Right cardiac atrium (tissue), 5 donors: ENCODE data around the gene RBFOX2. TPM values are rescaled to one million over a fixed set of nuclear protein-coding genes. Genes with fewer than 3 reads are reported as not detected.

Source experiments
- ATAC-seq, 2 donors: fragments of 200-7000 bp; cut with Tn5 transposase; one replicate each; pipeline versions ENCODE4 v1.8.0 to v1.9.1; 2020; ENCODE audit warnings: moderate library complexity in 2 of 2, mild to moderate bottlenecking in 1 of 2
- DNase-seq, 3 donors: peaks; one replicate each; pipeline ENCODE4 v3.0.0-alpha.2; 2020
- H3K27ac ChIP-seq: one replicate; pipeline ENCODE4 v1.5.1; 2013; ENCODE audit warnings: mild to moderate bottlenecking, low read length, control low read depth, moderate library complexity
- H3K27me3 ChIP-seq: one replicate; pipeline ENCODE4 v1.6.1; 2013; ENCODE audit not compliant: control insufficient read depth, insufficient read depth
- H3K4me1 ChIP-seq: one replicate; pipeline ENCODE4 v1.6.1; 2013; ENCODE audit warnings: low read length; ENCODE audit not compliant: control insufficient read depth, insufficient read depth
- H3K4me3 ChIP-seq: one replicate; pipeline ENCODE4 v1.5.1; 2013; ENCODE audit warnings: low read length, control low read depth
- H3K9me3 ChIP-seq: one replicate; pipeline ENCODE4 v1.6.1; 2013; ENCODE audit warnings: low read length; ENCODE audit not compliant: control insufficient read depth
- WGBS: extraction: QIAGEN DNeasy Blood & Tissue Kit; methylation state at CpG from one replicate; pipeline ENCODE4 v1.1.7; 2013; 5-methylcytosine and 5-hydroxymethylcytosine counted together
- intact Hi-C, 4 donors: fragments of 100-400 bp; cut with DNase I; formaldehyde crosslinking; loops; one replicate each; pipeline versions ENCODE4 v1.11.0 to v1.14.0; 2022 to 2023
- polyA plus RNA-seq: library from polyadenylated mRNA; stranded (reverse); fragments of 200-250 nt; gene quantifications from one replicate; pipeline ENCODE4 v1.2.3, GENCODE V29; 2013
- total RNA-seq, 4 donors: library from RNA; stranded (reverse); fragmentation: NEBNext Ultra II Directional; extraction: Animal tissue kit (Norgen Biotek cat#: 25700); gene quantifications; one replicate each; pipeline ENCODE4 v1.2.1, GENCODE V29; 2021
- donor health status: healthy with polysubstance abuse.
- donor health status: DM: no; HTN: yes; CAD: no.
- donor health status: DM: no; HTN: no; CAD: no.
- donor health status: DM: no; HTN: yes; CAD: no; lungs with severe emphysema.
- donor health status: DM: yes; HTN: yes; CAD: no.

Gene RBFOX2
- total and polyA plus RNA-seq, 5 donors: 36.7 to 89.8 (median 73.6) TPM

DNA sequence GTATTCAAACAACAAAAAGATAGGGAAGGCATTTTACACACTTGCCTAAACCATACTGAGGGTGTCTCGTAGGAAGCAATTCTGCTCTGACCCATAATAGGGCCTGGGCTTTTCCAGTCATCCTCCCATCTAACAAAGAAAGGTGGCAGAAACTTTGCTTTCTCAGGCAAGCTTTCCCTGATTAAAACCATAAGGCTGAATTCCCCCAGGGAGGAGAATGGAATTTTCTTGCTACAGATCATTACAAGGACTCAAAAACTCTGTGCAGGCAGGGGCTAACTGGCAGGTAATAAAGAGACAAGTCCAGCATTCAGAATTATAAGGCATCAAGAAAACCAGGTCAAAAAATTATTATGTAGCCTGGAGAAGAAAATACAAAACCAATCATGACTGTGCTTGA is 90.4 kb downstream of the RBFOX2 start:
- H3K4me1 ChIP-seq: no peaks in the 10 kb centered on the region
- H3K9me3 ChIP-seq: no peaks in the 10 kb centered on the region
- no peak for DNase-seq
- ATAC-seq: no peak
- WGBS: 83% methylated on average over 1 of the region's 1 CpG
- H3K27ac ChIP-seq: no peak overlapping the region
- no peaks in the 10 kb centered on the region for H3K27me3 ChIP-seq
- intact Hi-C loops: loop anchor here in 2 of 4 donors (10.0 kb wide), 2 partner anchors 87 to 187 kb away; partner anchors contain the start of gene RBFOX2 (in 1 of the 2)
- H3K4me3 ChIP-seq: no peak overlapping the region

DNA sequence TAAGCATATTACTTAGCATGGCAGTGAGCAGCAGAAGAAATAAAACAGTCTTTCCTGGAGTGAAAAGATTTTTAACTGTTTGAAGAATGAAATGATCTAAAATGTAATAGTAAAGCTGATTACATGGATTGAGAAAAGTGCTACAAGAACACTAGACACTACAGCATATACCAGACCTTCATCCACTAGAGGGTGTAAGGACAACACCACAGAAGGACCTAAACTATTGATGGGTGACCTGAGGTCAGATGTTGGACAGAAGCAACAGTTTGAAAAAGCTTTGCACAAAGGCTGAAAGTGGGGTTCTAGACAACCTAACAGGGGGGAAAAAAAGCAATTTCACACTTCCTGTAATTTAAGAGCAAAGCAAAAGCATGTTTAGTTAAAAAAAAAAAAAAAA is 97.7 kb downstream of the RBFOX2 start:
- Histone ChIP-seq H3K27ac (no peak overlapping the region), H3K9me3 (no peaks in the 10 kb centered on the region), H3K4me1 (peaks cover 1% of the 10 kb centered on the region), H3K4me3 (no peak overlapping the region), H3K27me3 (no peaks in the 10 kb centered on the region)
- DNase-seq (no peak), ATAC-seq (peak; percentile 93 to 94)
- intact Hi-C loops: loop anchor here (5.0 to 10.0 kb wide), 4 partner anchors 94 to 194 kb away; partner anchors contain the start of gene RBFOX2 (in 1 of the 4)

- no peak overlapping the region for H3K4me3 ChIP-seq
- intact Hi-C loops: loop anchor here in 1 of 4 donors (5.0 kb wide), 1 partner anchor 194 kb away; no protein-coding TSS in a partner anchor
- ATAC-seq (no peak), DNase-seq (no peak)
- H3K27me3 ChIP-seq: no peaks in the 10 kb centered on the region
- 85% methylated on average over 3 of the region's 3 CpGs for WGBS
- no peak overlapping the region for H3K27ac ChIP-seq
- H3K9me3 ChIP-seq: no peaks in the 10 kb centered on the region
- peaks cover 1% of the 10 kb centered on the region for H3K4me1 ChIP-seq
Measured at GRCh38 chr22:35928285-35928798, 100.3 kb downstream of the RBFOX2 start.

DNA sequence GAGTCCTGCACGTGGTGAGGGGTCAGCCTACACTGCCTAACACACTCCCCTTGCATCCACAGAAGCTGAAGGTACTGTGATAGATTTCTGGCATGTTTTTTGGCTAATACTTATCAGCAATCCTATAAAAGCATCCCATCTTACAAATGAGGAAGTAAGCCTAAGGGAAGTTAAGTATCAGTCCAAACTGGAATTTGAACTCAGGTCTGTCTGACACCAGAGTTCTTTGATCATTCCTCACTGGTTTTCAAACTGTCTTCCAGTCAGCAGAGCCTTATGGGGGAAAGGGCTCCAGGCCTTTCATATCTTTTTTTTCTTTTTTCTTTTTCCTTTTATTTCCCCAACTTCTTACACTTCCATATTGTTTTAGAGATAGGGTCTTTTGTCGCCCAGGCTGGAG is 105.6 kb downstream of the RBFOX2 start:
- ATAC-seq (no peak), DNase-seq (no peak)
- Histone ChIP-seq H3K27me3 (no peaks in the 10 kb centered on the region), H3K9me3 (no peaks in the 10 kb centered on the region), H3K27ac (no peak overlapping the region), H3K4me1 (peaks cover 5% of the 10 kb centered on the region), H3K4me3 (no peak overlapping the region)
- WGBS: 85% methylated on average over 2 of the region's 2 CpGs
- intact Hi-C loops: loop anchor here in 2 of 4 donors (5.0 kb wide), 1 partner anchor 296 kb away; no protein-coding TSS in a partner anchor

- Histone ChIP-seq H3K27me3 (no peaks in the 10 kb centered on the region), H3K4me3 (no peak overlapping the region), H3K9me3 (no peaks in the 10 kb centered on the region), H3K4me1 (peaks cover 5% of the 10 kb centered on the region), H3K27ac (no peak overlapping the region)
- intact Hi-C loops: loop anchor here in 2 of 4 donors (5.0 kb wide), 1 partner anchor 294 kb away; no protein-coding TSS in a partner anchor
- ATAC-seq: peak; percentile 89 to 95
- peak in 1 of 3 donors; percentile 51 for DNase-seq
Measured at GRCh38 chr22:35921777-35922176, 106.8 kb downstream of the RBFOX2 start.

DNA sequence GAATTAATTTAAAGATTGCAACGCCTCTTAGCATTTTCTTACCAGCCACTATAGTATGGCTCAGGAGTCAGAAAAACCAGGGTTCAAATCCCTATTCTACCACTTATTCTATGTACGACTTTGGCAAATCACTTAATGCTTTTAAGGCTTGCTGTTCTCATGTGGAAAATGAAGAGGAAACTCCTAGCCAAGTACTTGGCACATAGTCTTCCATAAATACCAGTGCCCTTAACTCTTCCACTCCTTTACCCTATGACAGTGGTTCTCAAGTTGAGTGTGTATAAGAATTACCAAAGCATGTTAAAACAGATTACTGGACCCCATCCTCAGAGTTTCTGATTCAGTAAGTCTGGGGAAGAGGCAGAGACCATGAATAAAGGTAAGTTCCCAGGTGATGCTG is 107.6 kb downstream of the RBFOX2 start:
- Histone ChIP-seq H3K27me3 (no peaks in the 10 kb centered on the region), H3K27ac (peak overlapping the region; percentile 52), H3K4me1 (peaks cover 5% of the 10 kb centered on the region), H3K4me3 (no peak overlapping the region), H3K9me3 (no peaks in the 10 kb centered on the region)
- peak in 1 of 2 donors; percentile 7 for ATAC-seq
- intact Hi-C loops: loop anchor here in 2 of 4 donors (5.0 kb wide), 1 partner anchor 294 kb away; no protein-coding TSS in a partner anchor
- 55% methylated on average over 2 of the region's 2 CpGs for WGBS
- DNase-seq: no peak

GRCh38 chr22:35919002-35919542 is 109.6 kb downstream of the RBFOX2 start:
- H3K4me1 ChIP-seq: peaks cover 5% of the 10 kb centered on the region
- intact Hi-C loops: loop anchor here (5.0 to 10.0 kb wide), 5 partner anchors 74 to 284 kb away; no protein-coding TSS in a partner anchor
- peak overlapping the region; percentile 48 for H3K27ac ChIP-seq
- WGBS: 76% methylated on average over 8 of the region's 8 CpGs
- no peaks in the 10 kb centered on the region for H3K27me3 ChIP-seq
- no peak for ATAC-seq
- no peaks in the 10 kb centered on the region for H3K9me3 ChIP-seq
- no peak overlapping the region for H3K4me3 ChIP-seq
- no peak for DNase-seq

DNA sequence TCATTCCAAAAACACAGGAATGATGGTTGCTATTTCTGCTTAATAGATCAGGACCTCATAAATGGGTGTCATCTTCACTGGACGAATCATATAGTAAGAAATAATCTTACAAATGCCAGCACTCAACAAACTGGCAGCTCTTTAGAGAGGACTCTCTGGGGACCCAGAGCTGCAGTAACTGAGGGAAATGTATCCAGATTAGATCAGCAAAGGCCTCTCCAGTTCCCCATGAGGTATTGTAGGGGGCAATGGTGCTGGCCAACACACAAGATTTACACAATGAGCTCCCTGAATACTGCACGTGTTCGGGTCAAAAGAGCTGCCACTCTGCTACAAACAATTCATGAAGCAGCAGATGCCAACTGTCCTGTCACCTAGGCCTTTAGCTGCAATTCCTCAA is 110.2 kb downstream of the RBFOX2 start:
- H3K4me3 ChIP-seq: no peak overlapping the region
- no peaks in the 10 kb centered on the region for H3K27me3 ChIP-seq
- H3K9me3 ChIP-seq: no peaks in the 10 kb centered on the region
- H3K4me1 ChIP-seq: peaks cover 5% of the 10 kb centered on the region
- ATAC-seq (peak; percentile 6 to 28), DNase-seq (no peak)
- 16% methylated on average over 3 of the region's 3 CpGs for WGBS
- intact Hi-C loops: loop anchor here (5.0 to 10.0 kb wide), 5 partner anchors 74 to 284 kb away; no protein-coding TSS in a partner anchor
- H3K27ac ChIP-seq: peak overlapping the region; percentile 88

GRCh38 chr22:35917651-35918050 is 111.0 kb downstream of the RBFOX2 start:
- intact Hi-C loops: loop anchor here (5.0 to 10.0 kb wide), 5 partner anchors 73 to 283 kb away; no protein-coding TSS in a partner anchor
- DNase-seq (no peak), ATAC-seq (no peak)
- Histone ChIP-seq H3K4me1 (peaks cover 5% of the 10 kb centered on the region), H3K27me3 (no peaks in the 10 kb centered on the region), H3K9me3 (no peaks in the 10 kb centered on the region), H3K4me3 (no peak overlapping the region), H3K27ac (peak overlapping the region; percentile 15)
- WGBS: 85% methylated on average over 4 of the region's 4 CpGs

GRCh38 chr22:35915477-35916013 is 113.1 kb downstream of the RBFOX2 start:
- 12% methylated on average over 5 of the region's 5 CpGs for WGBS
- DNase-seq (no peak), ATAC-seq (no peak)
- Histone ChIP-seq H3K27ac (peak overlapping the region; percentile 98), H3K4me1 (peaks cover 7% of the 10 kb centered on the region), H3K4me3 (peak overlapping the region; percentile 52), H3K27me3 (no peaks in the 10 kb centered on the region), H3K9me3 (no peaks in the 10 kb centered on the region)
- intact Hi-C loops: loop anchor here (2.0 to 10.0 kb wide), 6 partner anchors 23 to 281 kb away; no protein-coding TSS in a partner anchor
